ENCODE measurements around the gene TMEM14A. TPM values are rescaled to one million over a fixed set of nuclear protein-coding genes. Genes with fewer than 3 reads are reported as not detected.

Gene TMEM14A
- polyA plus RNA-seq, 1 experiment, result 55.6 TPM

DNA sequence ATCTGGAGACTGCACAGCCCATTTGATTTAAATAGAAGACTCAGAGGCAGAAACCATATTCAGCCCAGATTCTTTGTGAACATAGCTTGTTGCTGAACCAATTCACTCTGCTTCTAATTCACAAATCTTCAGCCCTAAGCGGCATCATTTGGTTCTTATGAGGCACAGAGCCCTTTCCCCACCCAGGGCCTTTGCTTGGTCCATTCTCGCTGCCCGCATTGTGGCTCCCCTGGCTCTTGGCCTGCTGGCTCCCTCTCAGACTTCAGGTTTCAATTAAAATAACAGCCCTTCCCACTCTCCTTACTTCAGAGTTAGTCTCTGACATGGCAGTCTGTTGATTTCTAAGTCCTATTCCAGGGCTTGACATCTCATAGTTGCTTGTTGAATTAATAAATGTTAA lies 9.4 kb upstream of the TMEM14A start:
- Histone ChIP-seq H3K9me3 (ENCODE audit: control insufficient read depth, insufficient read depth, low read length) (no peaks in the 10 kb centered on the region), H3K27ac (ENCODE audit: low read depth, low read length) (no peak overlapping the region), H3K4me3 (ENCODE audit: low read depth, low read length) (no peak overlapping the region), H3K27me3 (ENCODE audit: control insufficient read depth, insufficient read depth, low read length) (no peaks in the 10 kb centered on the region)
- TF ChIP-seq, protein P1, sequence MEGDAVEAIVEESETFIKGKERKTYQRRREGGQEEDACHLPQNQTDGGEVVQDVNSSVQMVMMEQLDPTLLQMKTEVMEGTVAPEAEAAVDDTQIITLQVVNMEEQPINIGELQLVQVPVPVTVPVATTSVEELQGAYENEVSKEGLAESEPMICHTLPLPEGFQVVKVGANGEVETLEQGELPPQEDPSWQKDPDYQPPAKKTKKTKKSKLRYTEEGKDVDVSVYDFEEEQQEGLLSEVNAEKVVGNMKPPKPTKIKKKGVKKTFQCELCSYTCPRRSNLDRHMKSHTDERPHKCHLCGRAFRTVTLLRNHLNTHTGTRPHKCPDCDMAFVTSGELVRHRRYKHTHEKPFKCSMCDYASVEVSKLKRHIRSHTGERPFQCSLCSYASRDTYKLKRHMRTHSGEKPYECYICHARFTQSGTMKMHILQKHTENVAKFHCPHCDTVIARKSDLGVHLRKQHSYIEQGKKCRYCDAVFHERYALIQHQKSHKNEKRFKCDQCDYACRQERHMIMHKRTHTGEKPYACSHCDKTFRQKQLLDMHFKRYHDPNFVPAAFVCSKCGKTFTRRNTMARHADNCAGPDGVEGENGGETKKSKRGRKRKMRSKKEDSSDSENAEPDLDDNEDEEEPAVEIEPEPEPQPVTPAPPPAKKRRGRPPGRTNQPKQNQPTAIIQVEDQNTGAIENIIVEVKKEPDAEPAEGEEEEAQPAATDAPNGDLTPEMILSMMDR (IDR thresholded peaks at IDR 0.05; ENCODE audit: low read depth, low read length), result no peak
- ChIA-PET CTCF (interaction anchor here (1.0 to 4.3 kb wide), 8 partner anchors 10 to 398 kb away, joined by 3 to 119 read pairs (median 26); partner anchors contain the start of genes EFHC1 and TRAM2), POLR2A (interaction anchor here (2.1 kb wide), 1 partner anchor 65 kb away, joined by 5 read pairs; no protein-coding TSS in a partner anchor)
- no peak for DNase-seq (ENCODE audit: low read depth, low spot score)

DNA sequence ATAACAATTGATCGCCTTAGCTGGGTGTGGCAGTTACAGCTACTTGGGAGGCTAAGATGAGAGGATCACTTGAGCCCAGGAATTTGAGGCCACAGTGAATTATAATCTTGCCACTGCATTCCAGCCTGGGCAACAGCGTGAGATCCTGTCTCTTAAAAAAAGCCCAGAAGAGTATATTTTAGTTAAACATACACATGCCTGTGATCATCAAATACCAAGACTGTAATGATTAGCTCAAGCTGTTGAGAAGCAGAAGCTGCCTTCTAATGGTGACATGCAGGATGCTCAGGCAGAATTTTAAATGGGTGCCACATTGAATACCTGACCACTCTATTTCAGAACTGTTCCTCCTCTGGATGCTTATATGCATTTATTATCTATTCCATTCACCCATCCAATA lies 8.9 kb upstream of the TMEM14A start:
- Histone ChIP-seq H3K4me3 (ENCODE audit: low read depth, low read length) (no peak overlapping the region), H3K27me3 (ENCODE audit: control insufficient read depth, insufficient read depth, low read length) (no peaks in the 10 kb centered on the region), H3K27ac (ENCODE audit: low read depth, low read length) (no peak overlapping the region), H3K9me3 (ENCODE audit: control insufficient read depth, insufficient read depth, low read length) (no peaks in the 10 kb centered on the region)
- ChIA-PET POLR2A (interaction anchor here (0.9 to 2.1 kb wide), 2 partner anchors 66 to 242 kb away, joined by 3 to 5 read pairs; partner anchors contain the start of gene EFHC1), CTCF (interaction anchor here (1.3 to 4.3 kb wide), 11 partner anchors 11 to 398 kb away, joined by 3 to 119 read pairs (median 13); partner anchors contain the start of genes EFHC1, MCM3 and TRAM2)
- TF ChIP-seq, protein P1 (IDR thresholded peaks at IDR 0.05; ENCODE audit: low read depth, low read length), result no peak
- no peak for DNase-seq (ENCODE audit: low read depth, low spot score)

GRCh38 chr6:52663120-52663935 lies 7.6 kb upstream of the TMEM14A start:
- ChIA-PET POLR2A (interaction anchor here (1.1 to 2.1 kb wide), 2 partner anchors 11 to 67 kb away, joined by 3 to 5 read pairs; no protein-coding TSS in a partner anchor), CTCF (interaction anchor here (0.6 to 4.3 kb wide), 28 partner anchors 12 to 400 kb away, joined by 3 to 119 read pairs (median 4); partner anchors contain the start of genes EFHC1, MCM3 and TRAM2)
- Histone ChIP-seq H3K9me3 (ENCODE audit: control insufficient read depth, insufficient read depth, low read length) (no peaks in the 10 kb centered on the region), H3K4me3 (ENCODE audit: low read depth, low read length) (peak overlapping the region; percentile 76), H3K27ac (ENCODE audit: low read depth, low read length) (no peak overlapping the region), H3K27me3 (ENCODE audit: control insufficient read depth, insufficient read depth, low read length) (no peaks in the 10 kb centered on the region)
- DNase-seq (ENCODE audit: low read depth, low spot score), result peak; percentile 48
- TF ChIP-seq, protein P1 (IDR thresholded peaks at IDR 0.05; ENCODE audit: low read depth, low read length), result peak; percentile 88

- H3K27me3 ChIP-seq (ENCODE audit: control insufficient read depth, insufficient read depth, low read length), result no peaks in the 10 kb centered on the region
- TF ChIP-seq, protein P1 (IDR thresholded peaks at IDR 0.05; ENCODE audit: low read depth, low read length), result no peak
- peak overlapping the region; percentile 76 for H3K4me3 ChIP-seq (ENCODE audit: low read depth, low read length)
- ChIA-PET POLR2A (interaction anchor here (1.1 kb wide), 1 partner anchor 12 kb away, joined by 3 read pairs; no protein-coding TSS in a partner anchor), CTCF (interaction anchor here (0.6 to 4.3 kb wide), 19 partner anchors 13 to 400 kb away, joined by 3 to 119 read pairs (median 6); partner anchors contain the start of genes EFHC1, MCM3 and TRAM2)
- H3K27ac ChIP-seq (ENCODE audit: low read depth, low read length), result no peak overlapping the region
- no peak for DNase-seq (ENCODE audit: low read depth, low spot score)
- H3K9me3 ChIP-seq (ENCODE audit: control insufficient read depth, insufficient read depth, low read length), result no peaks in the 10 kb centered on the region
Measured at GRCh38 chr6:52663936-52664185, 7.1 kb upstream of the TMEM14A start.
